GM19395 (cell line): ENCODE results near the gene PLIN5.

ENCODE experiments used
- ATAC-seq: cut with Tn5 transposase; IDR thresholded peaks from one replicate; pipeline ENCODE4 v1.9.1; 2021; ENCODE audit warnings: mild to moderate bottlenecking, moderate library complexity; ENCODE audit not compliant: unreplicated experiment

The PLIN5 gene, protein sequence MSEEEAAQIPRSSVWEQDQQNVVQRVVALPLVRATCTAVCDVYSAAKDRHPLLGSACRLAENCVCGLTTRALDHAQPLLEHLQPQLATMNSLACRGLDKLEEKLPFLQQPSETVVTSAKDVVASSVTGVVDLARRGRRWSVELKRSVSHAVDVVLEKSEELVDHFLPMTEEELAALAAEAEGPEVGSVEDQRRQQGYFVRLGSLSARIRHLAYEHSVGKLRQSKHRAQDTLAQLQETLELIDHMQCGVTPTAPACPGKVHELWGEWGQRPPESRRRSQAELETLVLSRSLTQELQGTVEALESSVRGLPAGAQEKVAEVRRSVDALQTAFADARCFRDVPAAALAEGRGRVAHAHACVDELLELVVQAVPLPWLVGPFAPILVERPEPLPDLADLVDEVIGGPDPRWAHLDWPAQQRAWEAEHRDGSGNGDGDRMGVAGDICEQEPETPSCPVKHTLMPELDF

DNA sequence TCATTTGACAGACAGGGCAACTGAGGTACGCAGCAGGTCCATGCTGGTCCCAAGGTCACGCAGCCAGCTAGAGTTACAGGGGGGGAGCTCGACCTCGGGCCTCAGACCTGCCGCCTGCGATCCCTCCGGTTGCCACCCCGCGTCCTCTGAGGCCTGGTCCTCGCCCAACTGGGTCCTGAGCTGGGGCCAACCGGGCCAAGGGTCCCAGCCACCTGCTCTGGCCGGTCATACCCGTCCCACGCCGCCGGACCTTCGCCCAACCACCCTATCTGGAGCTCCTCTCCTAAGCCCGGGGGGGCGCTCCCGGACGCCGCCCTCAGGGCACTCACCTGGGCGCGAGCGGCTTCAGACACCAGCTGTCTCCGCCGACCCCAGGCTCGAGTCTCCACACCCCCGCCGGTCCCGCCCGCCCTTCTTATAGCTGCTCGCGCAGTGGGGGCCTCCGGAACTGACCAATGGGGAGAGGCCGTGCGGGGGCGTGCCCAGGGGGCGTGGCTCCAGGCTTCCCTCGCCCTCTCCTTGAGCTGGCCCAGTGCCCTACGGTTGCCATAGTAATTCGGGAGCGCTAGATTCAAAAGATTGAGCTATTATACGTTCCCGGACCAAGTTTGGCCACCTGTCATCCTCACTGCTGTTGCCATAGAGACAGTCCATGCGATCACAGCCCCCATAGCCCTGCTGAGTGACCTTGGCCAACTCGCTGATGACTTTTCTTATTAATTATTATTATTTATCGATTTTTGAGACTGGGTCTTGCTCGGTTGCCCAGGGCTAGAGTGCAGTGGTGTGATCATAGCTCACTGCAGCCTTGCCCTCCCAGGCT lies at the start of gene PLIN5:
TSS of gene PLIN5 (minus strand) at position 389 of the 823 bp plus-strand sequence. CDS start 1,150 bp downstream, outside the sequence.
- ATAC-seq, result no peak

GRCh38 chr19:4583961-4584669 lies 49.1 kb upstream of the PLIN5 start:
- ATAC-seq, result no peak

DNA sequence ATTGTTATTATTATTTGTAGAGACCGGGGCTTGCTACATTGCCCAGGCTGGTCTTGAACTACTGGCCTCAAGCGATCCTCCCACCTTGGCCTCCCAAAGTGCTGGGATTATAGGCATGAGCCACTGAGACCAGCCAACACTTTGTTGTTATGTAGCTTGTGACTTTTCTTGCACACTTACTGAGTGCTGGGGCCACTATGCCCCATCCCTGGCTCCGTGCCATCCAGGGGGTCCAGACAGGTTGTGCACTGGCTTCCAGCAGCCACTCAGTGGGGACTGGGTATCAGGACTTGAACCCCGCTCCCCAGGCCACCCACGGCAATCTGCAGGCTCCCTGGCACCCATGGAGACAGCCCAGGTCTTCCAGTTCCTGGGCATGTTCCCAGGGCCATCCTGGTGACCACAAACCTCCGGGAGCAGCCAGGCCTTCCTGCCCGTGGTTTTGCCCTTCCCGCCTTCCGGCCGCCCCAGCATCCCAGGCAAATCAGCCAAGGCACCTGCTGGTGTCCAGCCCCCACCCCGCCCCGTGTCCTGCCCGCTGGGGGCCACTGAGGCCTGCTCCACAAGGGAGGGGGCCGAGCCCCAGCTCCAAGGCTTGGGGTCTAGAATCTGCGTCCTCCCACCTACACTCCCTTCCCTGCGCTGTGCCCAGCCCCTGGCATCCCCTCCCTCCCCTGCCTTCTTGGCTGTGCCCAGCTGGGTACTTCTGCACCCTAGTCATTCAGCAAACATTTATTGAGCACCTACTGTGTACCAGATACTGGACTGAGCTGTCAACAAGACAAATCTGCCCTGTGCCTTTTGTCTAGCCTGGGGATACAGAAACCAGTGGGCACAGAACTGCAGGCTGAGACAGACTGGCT lies 48.2 kb upstream of the PLIN5 start:
- ATAC-seq, result no peak

GRCh38 chr19:4581666-4582553 lies 46.9 kb upstream of the PLIN5 start:
- ATAC-seq, result no peak

DNA sequence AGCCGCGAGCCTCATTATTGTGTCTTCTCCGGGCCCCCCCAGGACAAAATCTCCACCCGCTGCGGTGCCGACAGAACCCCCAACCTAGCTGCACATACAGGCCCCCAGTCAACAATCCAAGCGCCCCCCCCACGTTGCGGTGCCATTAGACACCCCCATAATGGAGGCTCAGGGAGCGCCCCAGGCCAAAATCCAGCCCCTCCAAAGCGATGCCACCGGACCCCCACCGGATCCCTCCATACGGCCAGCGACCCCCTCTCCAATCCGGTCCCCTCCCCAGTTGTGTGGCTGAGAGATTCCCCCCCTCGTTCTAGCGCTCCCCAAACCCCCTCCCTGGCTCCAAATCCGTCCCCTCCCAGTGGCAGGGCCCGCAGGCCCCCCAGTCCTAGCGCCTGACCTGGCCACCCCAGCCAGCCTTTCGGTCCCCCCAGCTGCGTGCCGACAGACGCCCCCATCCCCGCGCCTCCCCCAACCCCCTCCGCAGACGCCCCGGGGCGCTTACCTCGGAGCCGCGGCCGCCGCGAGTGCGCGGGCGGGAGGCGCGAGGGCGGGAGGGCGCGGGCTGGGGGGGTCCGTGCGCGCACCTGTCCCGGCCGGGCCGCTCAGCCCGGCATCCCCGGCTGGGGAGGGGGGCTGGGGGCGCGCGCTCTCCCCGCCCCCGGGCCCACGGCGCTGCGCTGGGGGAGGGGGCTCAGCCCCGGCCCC lies 46.1 kb upstream of the PLIN5 start:
- no peak for ATAC-seq

GRCh38 chr19:4580021-4580901 lies 45.2 kb upstream of the PLIN5 start:
- ATAC-seq, result no peak

GRCh38 chr19:4579389-4579788 lies 44.4 kb upstream of the PLIN5 start:
- ATAC-seq, result no peak

DNA sequence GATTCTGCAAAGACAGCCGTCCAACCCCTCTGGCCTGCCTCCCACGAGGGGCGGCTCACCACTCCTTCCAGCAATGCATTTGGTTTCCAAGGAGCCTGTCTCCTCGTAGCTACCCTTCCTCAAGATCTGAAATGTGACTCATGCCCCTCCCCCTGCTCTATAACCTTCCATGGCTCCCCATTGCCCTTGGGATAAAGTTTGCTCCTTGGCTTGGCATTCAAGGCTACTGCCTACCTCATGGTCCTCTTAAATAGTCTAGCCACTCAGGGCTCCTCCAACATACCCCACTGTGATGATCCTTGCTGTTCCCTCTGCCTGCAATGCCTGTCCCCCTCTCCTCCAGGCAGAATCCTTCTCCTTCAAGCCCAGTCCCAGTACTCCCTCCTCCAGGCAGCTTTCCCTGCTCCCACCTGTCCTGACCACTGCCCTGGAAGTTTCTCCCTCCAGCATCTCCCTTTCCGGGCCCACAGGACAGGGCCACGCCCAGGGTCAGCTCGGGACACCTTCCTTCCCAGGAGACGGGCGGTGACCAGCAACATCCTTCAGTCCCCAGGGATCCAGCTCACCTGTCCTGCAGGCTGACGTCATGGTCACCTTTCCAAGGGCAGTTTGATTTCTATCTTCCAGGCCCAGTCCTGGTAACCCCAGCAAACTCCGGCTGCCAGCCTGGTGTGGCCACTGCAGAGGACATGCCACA lies 43.7 kb upstream of the PLIN5 start:
- no peak for ATAC-seq

- no peak for ATAC-seq
Observed at GRCh38 chr19:4577020-4577782, 42.2 kb upstream of the PLIN5 start.

GRCh38 chr19:4576016-4576933 lies 41.3 kb upstream of the PLIN5 start:
- no peak for ATAC-seq

DNA sequence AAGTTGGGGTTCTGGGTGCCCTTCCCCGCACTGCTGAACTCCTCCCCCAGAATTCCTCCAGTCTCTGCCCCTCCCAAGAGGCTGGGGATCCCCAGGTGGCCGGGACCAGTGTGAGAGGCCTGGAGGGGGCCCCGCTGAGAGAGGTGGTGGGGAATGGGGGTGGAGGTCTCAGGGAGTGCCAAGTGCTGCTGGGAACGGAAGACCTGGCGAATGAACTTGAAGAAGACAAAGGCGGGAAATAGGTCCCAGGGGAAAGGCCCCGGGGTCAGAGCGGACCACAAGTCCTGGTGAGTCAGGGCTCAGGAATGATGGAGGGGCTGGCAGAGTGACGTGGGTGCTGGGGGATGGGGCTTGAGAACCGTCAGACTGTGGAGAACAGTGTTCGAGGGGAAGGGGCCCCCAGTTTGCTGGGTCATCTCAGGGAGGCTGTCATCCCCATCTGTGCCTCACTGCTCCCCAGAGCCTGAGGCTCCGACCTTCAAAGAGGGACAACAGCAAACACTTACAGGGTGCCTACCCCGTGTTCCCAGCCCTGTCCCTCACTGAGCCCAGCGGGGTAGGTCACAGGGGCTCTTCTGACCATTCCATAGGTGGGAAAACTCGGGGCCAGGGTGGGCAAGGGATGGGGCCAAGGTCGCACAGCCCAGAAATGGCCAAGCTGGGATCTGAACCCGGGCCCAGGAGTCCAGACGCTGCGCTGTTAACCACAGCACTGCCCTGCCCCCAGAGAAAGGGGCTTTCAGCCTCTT lies 40.4 kb upstream of the PLIN5 start:
- ATAC-seq, result no peak

DNA sequence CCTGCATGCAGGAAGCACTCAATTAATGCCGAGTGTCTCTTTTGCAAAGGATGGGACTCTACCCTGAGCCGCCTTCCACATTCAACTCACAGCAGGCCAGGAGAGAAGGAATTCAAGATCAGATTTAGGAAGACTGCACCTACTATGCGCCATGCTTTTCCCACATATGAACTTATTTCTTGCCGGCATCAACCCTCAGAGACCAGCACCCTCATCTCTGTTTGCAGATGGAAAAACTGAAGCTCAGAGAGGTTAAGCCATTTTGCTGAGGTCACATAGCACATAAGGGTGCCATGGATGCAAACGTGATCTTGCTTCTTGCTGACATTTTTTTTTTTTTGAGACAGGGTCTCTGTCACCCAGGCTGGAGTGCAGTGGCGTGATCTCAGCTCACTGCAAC lies 38.7 kb upstream of the PLIN5 start:
- ATAC-seq, result no peak

DNA sequence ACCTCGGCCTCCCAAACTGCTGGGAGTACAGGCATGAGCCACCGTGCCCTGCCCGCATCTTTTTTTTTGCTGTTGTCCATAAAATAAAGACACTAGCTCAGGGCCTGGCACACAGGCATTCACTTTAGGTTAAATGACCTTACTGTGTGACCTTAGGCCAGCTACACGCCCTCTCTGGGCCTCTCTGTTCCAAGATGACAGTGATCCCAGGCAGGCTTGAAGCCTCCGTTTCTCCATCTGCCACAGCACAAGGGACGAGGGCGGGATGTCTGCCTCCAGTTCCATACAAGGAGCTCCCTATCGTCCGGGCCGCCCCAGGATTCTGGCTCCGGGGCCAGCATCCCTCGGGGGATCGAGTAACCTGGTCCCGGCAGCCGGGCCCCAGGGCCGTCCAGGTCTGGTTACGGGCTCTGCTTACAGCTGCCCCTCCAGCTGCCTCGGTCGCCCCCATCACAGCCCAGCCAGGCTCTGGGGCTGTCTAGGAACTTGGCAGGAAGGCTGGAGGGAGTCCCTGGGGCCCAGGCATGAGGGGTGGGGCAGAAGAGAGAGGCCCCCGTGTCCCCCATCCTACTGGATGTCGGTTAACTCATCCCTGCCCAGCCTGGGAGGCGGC lies 36.4 kb upstream of the PLIN5 start:
- no peak for ATAC-seq

DNA sequence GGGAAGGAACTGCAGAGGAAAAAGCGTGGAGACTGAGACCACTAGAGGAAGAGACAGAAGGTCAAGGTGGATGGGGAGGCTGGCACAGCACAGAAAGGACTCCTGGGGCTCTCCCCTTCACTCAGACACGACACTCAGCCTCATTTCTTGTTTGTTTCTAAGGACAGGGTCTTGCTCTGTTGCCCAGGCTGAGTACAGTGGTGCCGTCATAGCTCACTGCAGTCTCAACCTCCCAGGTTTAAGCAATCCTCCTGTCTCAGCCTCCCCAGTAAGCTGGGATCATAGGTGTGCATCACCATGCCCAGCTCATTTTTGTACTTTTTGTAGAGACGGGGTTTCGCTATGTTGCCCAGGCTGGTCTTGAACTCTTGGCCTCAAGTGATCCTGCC lies 35.9 kb upstream of the PLIN5 start:
- no peak for ATAC-seq
